ENCODE results near the gene COX7B2.

Gene COX7B2

GRCh38 chr4:46730075-46730474 lies 179.0 kb downstream of the COX7B2 start:
- DNase-seq (ENCODE audit: low read depth in 3 of 3, low spot score in 1 of 3) = no peak

DNA sequence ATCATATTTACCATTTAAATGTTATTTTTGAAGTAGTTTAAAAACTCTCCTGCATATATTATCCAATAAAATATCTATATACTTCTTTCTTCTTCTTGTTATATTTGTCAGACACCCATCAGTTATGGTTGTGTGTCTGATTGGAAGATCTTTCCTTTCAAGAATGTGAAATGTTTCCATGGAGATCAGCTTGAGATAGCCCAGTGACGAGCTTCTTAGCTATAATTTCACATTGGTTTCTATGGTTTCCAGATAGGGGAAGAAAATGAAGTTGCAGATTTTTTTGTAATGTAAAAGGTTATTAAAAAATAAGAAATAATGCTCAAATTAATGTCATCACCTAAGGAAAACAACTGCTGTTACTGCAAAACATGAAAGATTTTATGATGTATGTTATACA lies 189.0 kb downstream of the COX7B2 start:
- DNase-seq (ENCODE audit: low read depth in 3 of 3, low spot score in 1 of 3) = no peak

GRCh38 chr4:46717950-46718349 lies 191.1 kb downstream of the COX7B2 start:
- no peak for DNase-seq (ENCODE audit: low read depth in 3 of 3, low spot score in 1 of 3)

- DNase-seq (ENCODE audit: low read depth in 3 of 3, low spot score in 1 of 3) = no peak
Observed at GRCh38 chr4:46715468-46715867, 193.6 kb downstream of the COX7B2 start.

DNA sequence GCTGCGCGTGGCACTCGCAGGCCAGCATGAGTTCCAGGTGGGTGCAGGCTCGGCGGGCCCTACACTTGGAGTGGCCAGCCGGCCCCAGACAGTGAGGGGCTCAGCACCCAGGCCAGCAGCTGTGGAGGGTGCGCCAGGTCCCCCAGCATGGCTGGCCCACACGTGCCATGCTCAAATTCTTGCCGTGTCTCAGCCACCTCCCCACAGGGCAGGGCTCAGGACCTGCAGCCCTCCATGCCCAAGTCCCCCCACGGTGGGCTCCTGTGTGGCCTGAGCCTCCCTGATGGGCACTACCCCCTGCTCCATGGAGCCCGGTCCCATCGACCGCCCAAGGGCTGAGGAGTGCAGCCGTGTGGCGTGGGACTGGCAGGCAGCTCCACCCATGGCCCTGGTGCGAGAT lies 210.2 kb downstream of the COX7B2 start:
- no peak for DNase-seq (ENCODE audit: low read depth in 3 of 3, low spot score in 1 of 3)

Data from stimulated activated CD4-positive, alpha-beta T cell treated with anti-CD3 and anti-CD28 coated beads, TNF-alpha, amount 100 ng/mL, for 1 hour (primary cell).